Astrocyte (in vitro differentiated cells and primary cell): ENCODE measurements around the gene REG4. TPM values are rescaled to one million over a fixed set of nuclear protein-coding genes. Genes with fewer than 3 reads are reported as not detected.

Experiments
- DNase-seq: peaks from one replicate; pipeline ENCODE4 v3.0.0-alpha.2; 2010; ENCODE audit warnings: low read depth
- FAIRE-seq: peaks from 2 replicates; lab custom pipeline; 2011; peaks lifted over from hg19 to GRCh38; lab: Jason Lieb, UNC
- H2AFZ ChIP-seq: 2 replicates; pipeline ENCODE4 v1.6.0; 2012; ENCODE audit warnings: low read depth, low read length, inconsistent platforms
- H3K27ac ChIP-seq: 2 replicates; pipeline ENCODE4 v1.5.1; 2011; ENCODE audit warnings: low read depth, low read length, inconsistent platforms
- H3K27me3 ChIP-seq: 2 replicates; pipeline ENCODE4 v1.6.0; 2011; ENCODE audit warnings: low read length, inconsistent platforms; ENCODE audit not compliant: insufficient read depth
- H3K36me3 ChIP-seq: 2 replicates; pipeline ENCODE4 v1.5.1; 2011; ENCODE audit warnings: low read length, inconsistent platforms; ENCODE audit not compliant: insufficient read depth
- H3K4me1 ChIP-seq: 2 replicates; pipeline ENCODE4 v1.5.1; 2011; ENCODE audit warnings: low read length, inconsistent platforms; ENCODE audit not compliant: insufficient read depth
- H3K4me2 ChIP-seq: 2 replicates; pipeline ENCODE4 v1.6.0; 2012; ENCODE audit warnings: low read length, inconsistent platforms
- H3K4me3 ChIP-seq: 2 replicates; pipeline ENCODE4 v1.5.1; 2011; ENCODE audit warnings: low read depth, mild to moderate bottlenecking, low read length, inconsistent platforms; ENCODE audit not compliant: insufficient read depth
- H3K79me2 ChIP-seq: 2 replicates; pipeline ENCODE4 v1.6.0; 2012; ENCODE audit warnings: mild to moderate bottlenecking, low read length, inconsistent platforms; ENCODE audit not compliant: insufficient read depth
- H3K9ac ChIP-seq: 2 replicates; pipeline ENCODE4 v1.6.0; 2012; ENCODE audit warnings: mild to moderate bottlenecking, low read length, inconsistent platforms
- H3K9me3 ChIP-seq: 2 replicates; pipeline ENCODE4 v1.5.1; 2012; ENCODE audit warnings: low read depth, mild to moderate bottlenecking, low read length, inconsistent platforms; ENCODE audit not compliant: insufficient read depth
- H4K20me1 ChIP-seq: 2 replicates; pipeline ENCODE4 v1.6.0; 2012; ENCODE audit warnings: low read length, inconsistent platforms; ENCODE audit not compliant: insufficient read depth
- H3K27ac Mint-ChIP-seq: one replicate; pipeline ENCODE4 v1.8.0; 2021; ENCODE audit warnings: mild to moderate bottlenecking, mixed read lengths; ENCODE audit not compliant: unreplicated experiment
- H3K27me3 Mint-ChIP-seq: one replicate; pipeline ENCODE4 v1.8.0; 2021; ENCODE audit warnings: low read depth, mixed read lengths; ENCODE audit not compliant: unreplicated experiment
- H3K36me3 Mint-ChIP-seq: one replicate; pipeline ENCODE4 v1.8.0; 2021; ENCODE audit warnings: low read depth, mixed read lengths; ENCODE audit not compliant: unreplicated experiment
- H3K4me1 Mint-ChIP-seq: one replicate; pipeline ENCODE4 v1.8.0; 2021; ENCODE audit warnings: low read depth, mixed read lengths; ENCODE audit not compliant: unreplicated experiment
- H3K4me3 Mint-ChIP-seq: one replicate; pipeline ENCODE4 v1.8.0; 2021; ENCODE audit warnings: mild to moderate bottlenecking, moderate library complexity, mixed read lengths; ENCODE audit not compliant: unreplicated experiment
- H3K9me3 Mint-ChIP-seq: one replicate; pipeline ENCODE4 v1.8.0; 2021; ENCODE audit warnings: mild to moderate bottlenecking, mixed read lengths; ENCODE audit not compliant: unreplicated experiment
- EZH2 ChIP-seq: IDR thresholded peaks from 2 replicates; pipeline ENCODE4 v1.6.1; 2012; ENCODE audit warnings: mild to moderate bottlenecking, low read length, inconsistent platforms; ENCODE audit not compliant: insufficient read depth
- total RNA-seq: library from RNA; stranded (reverse); gene quantifications from 2 replicates; pipeline ENCODE4 v1.2.1, GENCODE V29; 2021
- TF ChIP-seq, protein P1 (sequence below): IDR thresholded peaks from 2 replicates; pipeline ENCODE4 v1.5.1; 2011; ENCODE audit warnings: low read depth, mild to moderate bottlenecking, inconsistent platforms, low read length, moderate library complexity; ENCODE audit not compliant: insufficient read depth

REG4 gene
- total RNA-seq, 1 donor from 2014 or later, result not detected

- Histone ChIP-seq H4K20me1 (no peaks in the 10 kb centered on the region), H3K27me3 (peaks cover 12% of the 10 kb centered on the region), H3K36me3 (no peaks in the 10 kb centered on the region), H3K4me1 (no peaks in the 10 kb centered on the region), H3K79me2 (no peaks in the 10 kb centered on the region), H3K4me2 (no peak overlapping the region), H3K4me3 (no peak overlapping the region), H2AFZ (no peak overlapping the region), H3K9ac (no peak overlapping the region), H3K9me3 (no peaks in the 10 kb centered on the region), H3K27ac (no peak overlapping the region)
- Mint-ChIP-seq H3K4me3 (no peak overlapping the region), H3K9me3 (peaks cover 3% of the 10 kb centered on the region), H3K27me3 (peaks cover 20% of the 10 kb centered on the region), H3K27ac (no peak overlapping the region), H3K36me3 (peaks cover 15% of the 10 kb centered on the region), H3K4me1 (peaks cover 11% of the 10 kb centered on the region)
- FAIRE-seq, result no peak
- no peak for DNase-seq
- TF ChIP-seq, protein P1, sequence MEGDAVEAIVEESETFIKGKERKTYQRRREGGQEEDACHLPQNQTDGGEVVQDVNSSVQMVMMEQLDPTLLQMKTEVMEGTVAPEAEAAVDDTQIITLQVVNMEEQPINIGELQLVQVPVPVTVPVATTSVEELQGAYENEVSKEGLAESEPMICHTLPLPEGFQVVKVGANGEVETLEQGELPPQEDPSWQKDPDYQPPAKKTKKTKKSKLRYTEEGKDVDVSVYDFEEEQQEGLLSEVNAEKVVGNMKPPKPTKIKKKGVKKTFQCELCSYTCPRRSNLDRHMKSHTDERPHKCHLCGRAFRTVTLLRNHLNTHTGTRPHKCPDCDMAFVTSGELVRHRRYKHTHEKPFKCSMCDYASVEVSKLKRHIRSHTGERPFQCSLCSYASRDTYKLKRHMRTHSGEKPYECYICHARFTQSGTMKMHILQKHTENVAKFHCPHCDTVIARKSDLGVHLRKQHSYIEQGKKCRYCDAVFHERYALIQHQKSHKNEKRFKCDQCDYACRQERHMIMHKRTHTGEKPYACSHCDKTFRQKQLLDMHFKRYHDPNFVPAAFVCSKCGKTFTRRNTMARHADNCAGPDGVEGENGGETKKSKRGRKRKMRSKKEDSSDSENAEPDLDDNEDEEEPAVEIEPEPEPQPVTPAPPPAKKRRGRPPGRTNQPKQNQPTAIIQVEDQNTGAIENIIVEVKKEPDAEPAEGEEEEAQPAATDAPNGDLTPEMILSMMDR, result no peak
- TF ChIP-seq EZH2, result no peak
These were observed 63.2 kb downstream of the REG4 start for GRCh38 chr1:119748040-119748439.

DNA sequence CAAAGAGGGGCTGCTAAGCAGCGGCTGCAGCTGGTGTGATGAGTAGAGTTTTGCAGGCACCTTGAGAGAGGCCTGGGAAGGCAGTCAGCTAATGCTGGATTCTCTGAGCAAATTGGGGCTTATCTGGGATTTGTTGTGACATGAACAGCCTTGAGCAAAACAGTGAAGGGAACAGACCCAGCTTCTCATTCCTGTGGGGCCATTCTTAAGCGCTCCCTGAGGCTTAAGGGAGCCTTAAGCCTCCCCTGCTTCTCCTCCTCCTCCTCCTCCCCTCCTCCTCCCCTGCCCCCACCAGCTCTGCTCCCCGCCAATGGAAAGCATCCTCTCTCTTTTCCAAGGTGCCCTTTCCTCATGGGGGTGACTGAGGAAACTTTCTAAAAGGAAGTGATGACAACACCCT, 63.8 kb downstream of the REG4 start:
- peaks cover 18% of the 10 kb centered on the region for H3K27me3 Mint-ChIP-seq
- no peak overlapping the region for H3K27ac Mint-ChIP-seq
- Histone ChIP-seq H3K79me2 (no peaks in the 10 kb centered on the region), H3K4me2 (no peak overlapping the region), H3K27me3 (peaks cover 8% of the 10 kb centered on the region), H3K9ac (no peak overlapping the region), H3K27ac (no peak overlapping the region), H3K36me3 (no peaks in the 10 kb centered on the region), H3K9me3 (no peaks in the 10 kb centered on the region), H3K4me1 (no peaks in the 10 kb centered on the region), H3K4me3 (no peak overlapping the region), H2AFZ (no peak overlapping the region), H4K20me1 (no peaks in the 10 kb centered on the region)
- TF ChIP-seq, protein P1, result no peak
- no peak for TF ChIP-seq EZH2
- FAIRE-seq (no peak), DNase-seq (no peak)
- H3K4me1 Mint-ChIP-seq, result peaks cover 12% of the 10 kb centered on the region
- H3K4me3 Mint-ChIP-seq, result no peak overlapping the region
- peaks cover 16% of the 10 kb centered on the region for H3K36me3 Mint-ChIP-seq
- peaks cover 3% of the 10 kb centered on the region for H3K9me3 Mint-ChIP-seq

- H3K36me3 Mint-ChIP-seq, result peaks cover 26% of the 10 kb centered on the region
- TF ChIP-seq, protein P1, result no peak
- TF ChIP-seq EZH2, result no peak
- DNase-seq (no peak), FAIRE-seq (no peak)
- H3K79me2 ChIP-seq, result no peaks in the 10 kb centered on the region
- no peaks in the 10 kb centered on the region for H3K36me3 ChIP-seq
- no peak overlapping the region for H3K9ac ChIP-seq
- peaks cover 3% of the 10 kb centered on the region for H3K9me3 Mint-ChIP-seq
- no peaks in the 10 kb centered on the region for H3K9me3 ChIP-seq
- H3K27me3 ChIP-seq, result peaks cover 4% of the 10 kb centered on the region
- H3K4me1 Mint-ChIP-seq, result peaks cover 21% of the 10 kb centered on the region
- peak overlapping the region; percentile 2 for H3K27ac Mint-ChIP-seq
- H3K4me3 ChIP-seq, result no peak overlapping the region
- H3K4me1 ChIP-seq, result peaks cover 3% of the 10 kb centered on the region
- no peaks in the 10 kb centered on the region for H4K20me1 ChIP-seq
- H3K27me3 Mint-ChIP-seq, result peaks cover 10% of the 10 kb centered on the region
- no peak overlapping the region for H3K4me2 ChIP-seq
- H3K4me3 Mint-ChIP-seq, result no peak overlapping the region
- no peak overlapping the region for H2AFZ ChIP-seq
- no peak overlapping the region for H3K27ac ChIP-seq
These were observed 66.2 kb downstream of the REG4 start for GRCh38 chr1:119745034-119745433.
